PFSK-1 (cell line): ENCODE results near the gene LARP4B.

Experiments used
- FOXP2 ChIP-seq: optimal IDR thresholded peaks from 2 replicates; pipeline ENCODE3; 2011; ENCODE audit warnings: borderline replicate concordance, control low read depth, inconsistent platforms; ENCODE audit not compliant: insufficient read depth; ENCODE audit errors: extremely low read length, extremely low read depth
- POLR2AphosphoS5 ChIP-seq: IDR thresholded peaks from 2 replicates; pipeline ENCODE4 v1.6.1; 2012; ENCODE audit warnings: low read depth, mild to moderate bottlenecking, control low read depth, low read length, moderate library complexity
- REST ChIP-seq, 2 experiments: IDR thresholded peaks; 2 replicates each; pipeline versions ENCODE4 v1.6.1 to v1.8.0; 2011 to 2012; ENCODE audit warnings: low read depth in 2 of 2, low read length in 2 of 2, control low read depth in 1 of 2, inconsistent platforms in 1 of 2, mild to moderate bottlenecking in 1 of 2, moderate library complexity in 1 of 2; ENCODE audit not compliant: insufficient read depth in 1 of 2
- SIN3A ChIP-seq: IDR thresholded peaks from 2 replicates; pipeline ENCODE4 v1.6.1; 2012; ENCODE audit warnings: mild to moderate bottlenecking, low read length, moderate library complexity, borderline replicate concordance; ENCODE audit not compliant: insufficient read depth
- TAF1 ChIP-seq: IDR thresholded peaks from 2 replicates; pipeline ENCODE4 v1.6.1; 2012; ENCODE audit warnings: low read length, control low read depth, borderline replicate concordance; ENCODE audit not compliant: insufficient read depth

Gene LARP4B

GRCh38 chr10:794382-794956 lies 137.0 kb downstream of the LARP4B start:
- no peak for TF ChIP-seq SIN3A
- TF ChIP-seq REST (IDR thresholded peaks at IDR 0.05; ENCODE audit: insufficient read depth in 1 of 2, low read depth in 2 of 2, low read length in 2 of 2) = no peak
- no peak for TF ChIP-seq FOXP2
- TF ChIP-seq POLR2AphosphoS5 = no peak
- no peak for TF ChIP-seq TAF1

GRCh38 chr10:792792-793100 lies 138.8 kb downstream of the LARP4B start:
- TF ChIP-seq FOXP2 = no peak

- TF ChIP-seq FOXP2 (no peak), REST (IDR thresholded peaks at IDR 0.05; ENCODE audit: insufficient read depth in 1 of 2, low read depth in 2 of 2, low read length in 2 of 2) (no peak), SIN3A (no peak), POLR2AphosphoS5 (no peak), TAF1 (no peak)
Observed at GRCh38 chr10:792083-792791, 139.3 kb downstream of the LARP4B start.

- TF ChIP-seq SIN3A (no peak), TAF1 (no peak), POLR2AphosphoS5 (no peak), FOXP2 (no peak), REST (IDR thresholded peaks at IDR 0.05; ENCODE audit: insufficient read depth in 1 of 2, low read depth in 2 of 2, low read length in 2 of 2) (no peak)
Observed at GRCh38 chr10:791639-792038, 139.9 kb downstream of the LARP4B start.

GRCh38 chr10:790821-791551 lies 140.5 kb downstream of the LARP4B start:
- no peak for TF ChIP-seq REST (IDR thresholded peaks at IDR 0.05; ENCODE audit: insufficient read depth in 1 of 2, low read depth in 2 of 2, low read length in 2 of 2)
- no peak for TF ChIP-seq SIN3A
- no peak for TF ChIP-seq FOXP2
- no peak for TF ChIP-seq TAF1
- no peak for TF ChIP-seq POLR2AphosphoS5
